HepG2 (cell line): Measurements from ENCODE around the gene SLC16A3. TPM values are rescaled to one million over a fixed set of nuclear protein-coding genes. Genes with fewer than 3 reads are reported as not detected.

ENCODE experiments used
- BRF2 ChIP-seq: sonication (generic); formaldehyde crosslinking; IDR thresholded peaks from 2 replicates; pipeline ENCODE4 v1.8.1; 2022; ENCODE audit warnings: mild to moderate bottlenecking, missing genetic modification reagents
- CSRNP2 ChIP-seq: sonication (generic); formaldehyde crosslinking; conservative IDR thresholded peaks from 2 replicates; pipeline ENCODE4 v1.8.0; 2022; ENCODE audit warnings: low read depth, missing genetic modification reagents
- FOXA1 ChIP-seq, 2 experiments: fragments of 450-650 bp in 1 of 2; sonication (generic) in 1 of 2; formaldehyde crosslinking in 1 of 2; IDR thresholded peaks; 2 replicates each; pipeline versions ENCODE4 v1.4.0 to v1.6.1; 2016 to 2020; ENCODE audit warnings: missing genetic modification reagents in 1 of 2
- MTERF4 ChIP-seq: sonication (generic); formaldehyde crosslinking; IDR thresholded peaks from 2 replicates; pipeline ENCODE4 v1.8.0; 2023; ENCODE audit warnings: mild to moderate bottlenecking, missing genetic modification reagents
- SAFB2 ChIP-seq: sonication (generic); formaldehyde crosslinking; IDR thresholded peaks from 2 replicates; pipeline ENCODE4 v1.5.1; 2020; ENCODE audit warnings: missing genetic modification reagents, low read depth, mild to moderate bottlenecking, borderline replicate concordance
- SMAD9 ChIP-seq: sonication (generic); formaldehyde crosslinking; IDR thresholded peaks from 2 replicates; pipeline ENCODE4 v1.5.1; 2020; ENCODE audit warnings: mild to moderate bottlenecking, missing genetic modification reagents
- SP2 ChIP-seq: sonication (generic); formaldehyde crosslinking; IDR thresholded peaks from 2 replicates; pipeline ENCODE4 v1.5.1; 2020; ENCODE audit warnings: mild to moderate bottlenecking, missing genetic modification reagents
- ZNF382 ChIP-seq: sonication (generic); formaldehyde crosslinking; IDR thresholded peaks from 2 replicates; pipeline ENCODE4 v1.5.0; 2020; ENCODE audit warnings: missing genetic modification reagents, mild to moderate bottlenecking, borderline replicate concordance
- ZNF768 ChIP-seq: sonication (generic); formaldehyde crosslinking; IDR thresholded peaks from 2 replicates; pipeline ENCODE4 v1.4.0; 2020; ENCODE audit warnings: missing genetic modification reagents
- ZNF891 ChIP-seq: sonication (generic); formaldehyde crosslinking; IDR thresholded peaks from 2 replicates; pipeline ENCODE4 v1.5.0; 2020; ENCODE audit warnings: mild to moderate bottlenecking, missing genetic modification reagents
- polyA plus RNA-seq, 8 experiments: library from polyadenylated mRNA; depleted of rRNA in 3 of 8; stranded (reverse) in 7 of 8; unstranded in 1 of 8; fragments of >200 nt; fragmentation: Illumina TruSeq in 4 of 8; extraction: Trizol in 4 of 8; gene quantifications; 2 replicates each; pipeline versions ENCODE4 v1.2.1 to v1.2.3, GENCODE V29; 2011 to 2016; ENCODE audit warnings: low read depth in 4 of 8, missing spikeins in 1 of 8, mixed read lengths in 1 of 8; ENCODE audit not compliant: insufficient read depth in 1 of 8
- total RNA-seq, 5 experiments: library from RNA; depleted of rRNA; stranded (reverse); fragments of >200 nt; fragmentation: Illumina TruSeq; extraction: Trizol; gene quantifications; 2 replicates each; pipeline ENCODE4 v1.2.3, GENCODE V29; 2016; ENCODE audit warnings: low read depth in 1 of 5
- TF ChIP-seq, protein P1 (sequence below): IDR thresholded peaks from 2 replicates; pipeline ENCODE4 v1.6.1; 2016
- TF ChIP-seq, protein P2 (sequence below): fragments of 450-650 bp; IDR thresholded peaks from 2 replicates; pipeline ENCODE4 v1.6.1; 2016
- TF ChIP-seq, protein P3 (sequence below): sonication (generic); formaldehyde crosslinking; IDR thresholded peaks from 2 replicates; pipeline ENCODE4 v1.8.1; 2023; ENCODE audit warnings: mild to moderate bottlenecking, moderate library complexity, missing genetic modification reagents
- TF ChIP-seq, protein P4 (sequence below): sonication (generic); formaldehyde crosslinking; IDR thresholded peaks from 2 replicates; pipeline ENCODE4 v1.4.0; 2020; ENCODE audit warnings: mild to moderate bottlenecking, missing genetic modification reagents

The SLC16A3 gene
- total and polyA plus RNA-seq, 2 of the 13 experiments (the other 11 are each of a cell fraction or from before 2014, with no cell fraction given) = 242 to 349 TPM

DNA sequence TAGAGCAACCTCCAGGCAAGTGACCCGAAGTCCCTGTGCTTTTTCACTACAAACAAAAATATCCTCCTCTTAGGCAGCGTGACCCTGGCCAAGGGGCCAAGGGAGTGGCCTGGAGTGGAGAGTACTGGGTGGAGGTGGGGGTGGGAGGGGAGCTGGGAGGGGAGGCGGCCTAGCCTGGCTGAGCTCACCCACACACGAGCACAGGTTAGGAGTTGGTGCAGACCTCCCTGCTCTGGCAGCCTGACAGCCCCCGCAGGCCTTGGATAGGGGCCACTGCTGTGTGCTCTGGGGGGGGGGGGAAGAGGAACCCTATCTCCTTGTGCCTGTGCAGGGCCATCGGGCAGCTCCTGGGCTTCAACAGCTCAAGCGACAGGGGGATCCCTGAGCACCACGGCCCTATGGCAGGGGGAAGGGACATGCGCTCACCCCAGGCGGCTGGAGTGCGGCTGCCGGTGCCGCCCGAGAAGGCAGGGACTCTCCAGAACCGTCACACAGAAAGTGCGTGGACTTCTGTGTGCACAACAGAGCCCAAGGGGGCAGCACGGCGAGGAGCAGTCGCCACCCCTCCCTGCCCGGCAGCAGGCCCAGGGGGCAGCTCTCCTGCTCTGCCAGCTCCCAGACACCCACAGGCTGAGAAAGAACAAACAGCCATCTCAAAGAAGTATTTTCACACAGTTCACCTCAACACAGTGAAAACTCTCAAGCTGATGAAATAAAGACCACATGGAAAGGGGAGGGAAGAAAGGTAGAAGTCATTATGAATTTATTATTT is 13.3 kb downstream of the SLC16A3 start (continued):
- TF ChIP-seq, protein P1, sequence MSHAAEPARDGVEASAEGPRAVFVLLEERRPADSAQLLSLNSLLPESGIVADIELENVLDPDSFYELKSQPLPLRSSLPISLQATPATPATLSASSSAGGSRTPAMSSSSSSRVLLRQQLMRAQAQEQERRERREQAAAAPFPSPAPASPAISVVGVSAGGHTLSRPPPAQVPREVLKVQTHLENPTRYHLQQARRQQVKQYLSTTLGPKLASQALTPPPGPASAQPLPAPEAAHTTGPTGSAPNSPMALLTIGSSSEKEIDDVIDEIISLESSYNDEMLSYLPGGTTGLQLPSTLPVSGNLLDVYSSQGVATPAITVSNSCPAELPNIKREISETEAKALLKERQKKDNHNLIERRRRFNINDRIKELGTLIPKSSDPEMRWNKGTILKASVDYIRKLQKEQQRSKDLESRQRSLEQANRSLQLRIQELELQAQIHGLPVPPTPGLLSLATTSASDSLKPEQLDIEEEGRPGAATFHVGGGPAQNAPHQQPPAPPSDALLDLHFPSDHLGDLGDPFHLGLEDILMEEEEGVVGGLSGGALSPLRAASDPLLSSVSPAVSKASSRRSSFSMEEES (CRISPR knock-in tag) = no peak
- TF ChIP-seq SMAD9 (CRISPR knock-in tag) (0 out of 2 replicates have a peak, but pooled peaks have one; percentile 30), BRF2 (CRISPR knock-in tag) (no peak), FOXA1 (IDR thresholded peaks at IDR 0.05) (no peak), FOXA1 (CRISPR knock-in tag; IDR thresholded peaks at IDR 0.05) (peak; percentile 34; the same call in 1 of the 2 replicates), MTERF4 (CRISPR knock-in tag) (no peak), ZNF768 (peak; percentile 34; the same call in 1 of the 2 replicates), SP2 (CRISPR knock-in tag) (0 out of 2 replicates have a peak, but pooled peaks have one; percentile 38), CSRNP2 (CRISPR knock-in tag) (no peak), ZNF891 (CRISPR knock-in tag) (no peak; the same call in 1 of the 2 replicates), ZNF382 (CRISPR knock-in tag) (no peak), SAFB2 (CRISPR knock-in tag) (no peak)
- TF ChIP-seq, protein P2, sequence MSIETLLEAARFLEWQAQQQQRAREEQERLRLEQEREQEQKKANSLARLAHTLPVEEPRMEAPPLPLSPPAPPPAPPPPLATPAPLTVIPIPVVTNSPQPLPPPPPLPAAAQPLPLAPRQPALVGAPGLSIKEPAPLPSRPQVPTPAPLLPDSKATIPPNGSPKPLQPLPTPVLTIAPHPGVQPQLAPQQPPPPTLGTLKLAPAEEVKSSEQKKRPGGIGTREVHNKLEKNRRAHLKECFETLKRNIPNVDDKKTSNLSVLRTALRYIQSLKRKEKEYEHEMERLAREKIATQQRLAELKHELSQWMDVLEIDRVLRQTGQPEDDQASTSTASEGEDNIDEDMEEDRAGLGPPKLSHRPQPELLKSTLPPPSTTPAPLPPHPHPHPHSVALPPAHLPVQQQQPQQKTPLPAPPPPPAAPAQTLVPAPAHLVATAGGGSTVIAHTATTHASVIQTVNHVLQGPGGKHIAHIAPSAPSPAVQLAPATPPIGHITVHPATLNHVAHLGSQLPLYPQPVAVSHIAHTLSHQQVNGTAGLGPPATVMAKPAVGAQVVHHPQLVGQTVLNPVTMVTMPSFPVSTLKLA = no peak
- TF ChIP-seq, protein P3, sequence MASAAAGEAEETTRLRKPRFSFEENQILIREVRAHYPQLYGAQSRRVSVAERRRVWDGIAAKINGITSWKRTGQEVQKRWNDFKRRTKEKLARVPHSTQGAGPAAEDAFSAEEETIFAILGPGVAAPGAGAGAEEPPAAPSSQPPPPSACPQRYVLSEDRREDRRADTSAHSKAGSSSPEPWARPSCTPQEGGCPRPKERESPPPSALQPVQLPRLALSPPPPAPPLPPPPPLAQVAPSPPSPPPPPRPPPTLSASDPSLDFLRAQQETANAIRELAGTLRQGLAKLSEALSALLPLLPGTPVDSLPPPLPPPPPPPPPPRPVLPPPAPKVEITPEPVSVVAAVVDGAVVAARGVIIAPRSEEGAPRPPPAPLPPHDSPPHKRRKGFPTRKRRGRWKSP (CRISPR knock-in tag) = no peak
- TF ChIP-seq, protein P4, sequence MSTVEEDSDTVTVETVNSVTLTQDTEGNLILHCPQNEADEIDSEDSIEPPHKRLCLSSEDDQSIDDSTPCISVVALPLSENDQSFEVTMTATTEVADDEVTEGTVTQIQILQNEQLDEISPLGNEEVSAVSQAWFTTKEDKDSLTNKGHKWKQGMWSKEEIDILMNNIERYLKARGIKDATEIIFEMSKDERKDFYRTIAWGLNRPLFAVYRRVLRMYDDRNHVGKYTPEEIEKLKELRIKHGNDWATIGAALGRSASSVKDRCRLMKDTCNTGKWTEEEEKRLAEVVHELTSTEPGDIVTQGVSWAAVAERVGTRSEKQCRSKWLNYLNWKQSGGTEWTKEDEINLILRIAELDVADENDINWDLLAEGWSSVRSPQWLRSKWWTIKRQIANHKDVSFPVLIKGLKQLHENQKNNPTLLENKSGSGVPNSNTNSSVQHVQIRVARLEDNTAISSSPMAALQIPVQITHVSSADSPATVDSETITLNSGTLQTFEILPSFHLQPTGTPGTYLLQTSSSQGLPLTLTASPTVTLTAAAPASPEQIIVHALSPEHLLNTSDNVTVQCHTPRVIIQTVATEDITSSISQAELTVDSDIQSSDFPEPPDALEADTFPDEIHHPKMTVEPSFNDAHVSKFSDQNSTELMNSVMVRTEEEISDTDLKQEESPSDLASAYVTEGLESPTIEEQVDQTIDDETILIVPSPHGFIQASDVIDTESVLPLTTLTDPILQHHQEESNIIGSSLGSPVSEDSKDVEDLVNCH (CRISPR knock-in tag) = no peak
